GM21825 (cell line): Measurements from ENCODE around the gene JARID2.

Experiments used
- ATAC-seq: cut with Tn5 transposase; IDR thresholded peaks from one replicate; pipeline ENCODE4 v1.9.1; 2021; ENCODE audit warnings: mild to moderate bottlenecking, moderate library complexity; ENCODE audit not compliant: unreplicated experiment

Gene JARID2

GRCh38 chr6:15264412-15264811 is 18.5 kb downstream of the JARID2 start:
- ATAC-seq, result no peak

GRCh38 chr6:15264902-15265761 is 19.3 kb downstream of the JARID2 start:
- ATAC-seq, result no peak

- no peak for ATAC-seq
Observed at GRCh38 chr6:15265787-15266186, 19.9 kb downstream of the JARID2 start.

GRCh38 chr6:15266423-15266996 is 20.6 kb downstream of the JARID2 start:
- ATAC-seq, result peak; percentile 48

GRCh38 chr6:15267221-15267620 is 21.4 kb downstream of the JARID2 start:
- ATAC-seq, result no peak

- ATAC-seq, result no peak
Observed at GRCh38 chr6:15268137-15268908, 22.5 kb downstream of the JARID2 start.

GRCh38 chr6:15269011-15269410 is 23.1 kb downstream of the JARID2 start:
- ATAC-seq, result no peak

- no peak for ATAC-seq
Observed at GRCh38 chr6:15269619-15270018, 23.8 kb downstream of the JARID2 start.

- ATAC-seq, result no peak
Observed at GRCh38 chr6:15270402-15270801, 24.5 kb downstream of the JARID2 start.

- ATAC-seq, result no peak
Observed at GRCh38 chr6:15272562-15272961, 26.7 kb downstream of the JARID2 start.

- no peak for ATAC-seq
Observed at GRCh38 chr6:15274692-15275387, 29.0 kb downstream of the JARID2 start.

GRCh38 chr6:15276036-15276985 is 30.4 kb downstream of the JARID2 start:
- no peak for ATAC-seq

GRCh38 chr6:15279047-15279661 is 33.3 kb downstream of the JARID2 start:
- ATAC-seq, result no peak

- no peak for ATAC-seq
Observed at GRCh38 chr6:15280028-15280427, 34.2 kb downstream of the JARID2 start.

- no peak for ATAC-seq
Observed at GRCh38 chr6:15280961-15281360, 35.1 kb downstream of the JARID2 start.

GRCh38 chr6:15282334-15282733 is 36.5 kb downstream of the JARID2 start:
- ATAC-seq, result no peak

GRCh38 chr6:15283986-15284361 is 38.1 kb downstream of the JARID2 start:
- no peak for ATAC-seq

GRCh38 chr6:15284743-15285142 is 38.9 kb downstream of the JARID2 start:
- ATAC-seq, result no peak

GRCh38 chr6:15285682-15286294 is 39.9 kb downstream of the JARID2 start:
- no peak for ATAC-seq
